Karpas-422 (cell line): ENCODE data around the gene SLITRK2. TPM values are rescaled to one million over a fixed set of nuclear protein-coding genes. Genes with fewer than 3 reads are reported as not detected.
A peak's percentile ranks its signal among the peaks of the same experiment; 100 is the strongest.

ENCODE experiments used
- DNase-seq: peaks from one replicate; pipeline ENCODE4 v3.0.0-alpha.2; 2015
- H2AFZ ChIP-seq: fragments of 200-600 bp; sonication (generic); 2 replicates; pipeline ENCODE4 v1.6.1; 2014; ENCODE audit warnings: antibody characterized with exemption, low read length, mixed read lengths
- H3K27ac ChIP-seq: fragments of 200-600 bp; sonication (generic); 2 replicates; pipeline ENCODE4 v1.5.1; 2014; ENCODE audit warnings: mild to moderate bottlenecking, low read length, moderate library complexity
- H3K27me3 ChIP-seq: fragments of 200-600 bp; sonication (generic); 2 replicates; pipeline ENCODE4 v1.6.1; 2014; ENCODE audit warnings: low read length, mixed read lengths
- H3K36me3 ChIP-seq: fragments of 200-600 bp; sonication (generic); 2 replicates; pipeline ENCODE4 v1.6.1; 2014; ENCODE audit warnings: low read length, mixed read lengths; ENCODE audit not compliant: insufficient read depth
- H3K4me1 ChIP-seq: fragments of 200-600 bp; sonication (generic); 2 replicates; pipeline ENCODE4 v1.6.1; 2014; ENCODE audit warnings: mild to moderate bottlenecking, low read length, mixed read lengths
- H3K4me2 ChIP-seq: fragments of 200-600 bp; sonication (generic); 2 replicates; pipeline ENCODE4 v1.6.1; 2014; ENCODE audit warnings: low read length, low read depth, mild to moderate bottlenecking; ENCODE audit not compliant: poor library complexity, severe bottlenecking
- H3K4me3 ChIP-seq: fragments of 200-600 bp; sonication (generic); 2 replicates; pipeline ENCODE4 v1.5.1; 2014; ENCODE audit warnings: mild to moderate bottlenecking, antibody characterized with exemption, low read length, mixed read lengths
- H3K79me2 ChIP-seq: fragments of 200-600 bp; sonication (generic); 2 replicates; pipeline ENCODE4 v1.6.1; 2014; ENCODE audit warnings: mild to moderate bottlenecking, low read length, mixed read lengths
- H3K9ac ChIP-seq: fragments of 200-600 bp; sonication (generic); 2 replicates; pipeline ENCODE4 v1.6.0; 2014; ENCODE audit warnings: low read length
- H3K9me2 ChIP-seq: fragments of 200-600 bp; sonication (generic), shearing (Covaris generic); replicated peaks from 2 replicates; pipeline ENCODE4 v1.6.0; 2014; ENCODE audit warnings: mild to moderate bottlenecking, low read length, moderate library complexity; ENCODE audit not compliant: insufficient read depth
- H3K9me3 ChIP-seq: fragments of 300-700, 200-600 bp; sonication (generic); 2 replicates; pipeline ENCODE4 v1.6.1; 2014; ENCODE audit warnings: low read length, mixed read lengths
- H4K20me1 ChIP-seq: fragments of 200-600 bp; sonication (generic); 2 replicates; pipeline ENCODE4 v1.6.1; 2014; ENCODE audit warnings: mild to moderate bottlenecking, antibody characterized with exemption, low read length, low read depth; ENCODE audit not compliant: insufficient read depth
- total RNA-seq: library from RNA; depleted of rRNA; stranded (reverse); fragments of >200 nt; shearing (Covaris generic); gene quantifications from 2 replicates; pipeline ENCODE4 v1.2.3, GENCODE V29; 2014; ENCODE audit warnings: low replicate concordance

The SLITRK2 gene
- total RNA-seq, 1 experiment from 2014 or later: not detected

GRCh38 chrX:145820825-145821224 lies 3.2 kb downstream of the SLITRK2 start:
- Histone ChIP-seq H3K4me2 (no peak overlapping the region), H3K9me2 (no peaks in the 10 kb centered on the region), H4K20me1 (no peaks in the 10 kb centered on the region), H3K79me2 (no peaks in the 10 kb centered on the region), H3K27me3 (no peaks in the 10 kb centered on the region), H3K4me1 (no peaks in the 10 kb centered on the region), H3K36me3 (no peaks in the 10 kb centered on the region), H3K9ac (no peak overlapping the region), H3K9me3 (no peaks in the 10 kb centered on the region), H3K27ac (no peak overlapping the region), H3K4me3 (no peak overlapping the region), H2AFZ (no peak overlapping the region)
- no peak for DNase-seq

GRCh38 chrX:145821291-145821897 lies 3.8 kb downstream of the SLITRK2 start:
- H3K9me2 ChIP-seq: no peaks in the 10 kb centered on the region
- no peaks in the 10 kb centered on the region for H3K27me3 ChIP-seq
- no peak overlapping the region for H3K27ac ChIP-seq
- no peak overlapping the region for H2AFZ ChIP-seq
- no peaks in the 10 kb centered on the region for H3K4me1 ChIP-seq
- H3K79me2 ChIP-seq: no peaks in the 10 kb centered on the region
- H3K4me2 ChIP-seq: no peak overlapping the region
- no peaks in the 10 kb centered on the region for H4K20me1 ChIP-seq
- no peak for DNase-seq
- H3K36me3 ChIP-seq: no peaks in the 10 kb centered on the region
- no peak overlapping the region for H3K9ac ChIP-seq
- H3K4me3 ChIP-seq: no peak overlapping the region
- no peaks in the 10 kb centered on the region for H3K9me3 ChIP-seq

GRCh38 chrX:145821898-145822571 lies 4.4 kb downstream of the SLITRK2 start:
- no peaks in the 10 kb centered on the region for H3K36me3 ChIP-seq
- no peak overlapping the region for H2AFZ ChIP-seq
- H3K9ac ChIP-seq: no peak overlapping the region
- no peaks in the 10 kb centered on the region for H3K27me3 ChIP-seq
- no peak overlapping the region for H3K4me3 ChIP-seq
- no peaks in the 10 kb centered on the region for H4K20me1 ChIP-seq
- H3K27ac ChIP-seq: no peak overlapping the region
- H3K9me2 ChIP-seq: no peaks in the 10 kb centered on the region
- DNase-seq: no peak
- H3K4me2 ChIP-seq: no peak overlapping the region
- H3K9me3 ChIP-seq: no peaks in the 10 kb centered on the region
- H3K4me1 ChIP-seq: no peaks in the 10 kb centered on the region
- H3K79me2 ChIP-seq: no peaks in the 10 kb centered on the region

GRCh38 chrX:145823132-145823531 lies 5.5 kb downstream of the SLITRK2 start:
- H3K4me2 ChIP-seq: no peak overlapping the region
- no peak overlapping the region for H3K4me3 ChIP-seq
- no peak for DNase-seq
- no peaks in the 10 kb centered on the region for H3K9me3 ChIP-seq
- H3K9ac ChIP-seq: no peak overlapping the region
- no peak overlapping the region for H2AFZ ChIP-seq
- no peaks in the 10 kb centered on the region for H3K79me2 ChIP-seq
- no peaks in the 10 kb centered on the region for H3K4me1 ChIP-seq
- no peaks in the 10 kb centered on the region for H3K36me3 ChIP-seq
- no peaks in the 10 kb centered on the region for H3K27me3 ChIP-seq
- no peaks in the 10 kb centered on the region for H3K9me2 ChIP-seq
- H3K27ac ChIP-seq: no peak overlapping the region
- no peaks in the 10 kb centered on the region for H4K20me1 ChIP-seq

- Histone ChIP-seq H3K9me3 (no peaks in the 10 kb centered on the region), H3K9me2 (no peaks in the 10 kb centered on the region), H3K9ac (no peak overlapping the region), H4K20me1 (no peaks in the 10 kb centered on the region), H3K36me3 (no peaks in the 10 kb centered on the region), H3K27me3 (no peaks in the 10 kb centered on the region), H3K4me3 (no peak overlapping the region), H3K79me2 (no peaks in the 10 kb centered on the region), H3K4me2 (no peak overlapping the region), H3K4me1 (no peaks in the 10 kb centered on the region), H3K27ac (no peak overlapping the region), H2AFZ (no peak overlapping the region)
- peak; percentile 68 for DNase-seq
These were observed 8.3 kb downstream of the SLITRK2 start for GRCh38 chrX:145825896-145826295.

- no peaks in the 10 kb centered on the region for H3K79me2 ChIP-seq
- no peak overlapping the region for H2AFZ ChIP-seq
- H3K36me3 ChIP-seq: no peaks in the 10 kb centered on the region
- H4K20me1 ChIP-seq: no peaks in the 10 kb centered on the region
- no peaks in the 10 kb centered on the region for H3K27me3 ChIP-seq
- no peak overlapping the region for H3K9ac ChIP-seq
- no peak for DNase-seq
- H3K27ac ChIP-seq: no peak overlapping the region
- no peaks in the 10 kb centered on the region for H3K9me3 ChIP-seq
- H3K4me1 ChIP-seq: no peaks in the 10 kb centered on the region
- no peak overlapping the region for H3K4me2 ChIP-seq
- H3K9me2 ChIP-seq: no peaks in the 10 kb centered on the region
- H3K4me3 ChIP-seq: no peak overlapping the region
These were observed 8.8 kb downstream of the SLITRK2 start for GRCh38 chrX:145826466-145826865.

- Histone ChIP-seq H3K9ac (no peak overlapping the region), H2AFZ (no peak overlapping the region), H3K9me3 (no peaks in the 10 kb centered on the region), H3K27ac (no peak overlapping the region), H3K27me3 (no peaks in the 10 kb centered on the region), H3K4me2 (no peak overlapping the region), H3K4me1 (no peaks in the 10 kb centered on the region), H3K36me3 (no peaks in the 10 kb centered on the region), H3K79me2 (no peaks in the 10 kb centered on the region), H3K9me2 (no peaks in the 10 kb centered on the region), H4K20me1 (no peaks in the 10 kb centered on the region), H3K4me3 (no peak overlapping the region)
- no peak for DNase-seq
These were observed 15.2 kb downstream of the SLITRK2 start for GRCh38 chrX:145832796-145833195.

GRCh38 chrX:145840531-145840930 lies 22.9 kb downstream of the SLITRK2 start:
- Histone ChIP-seq H3K79me2 (no peaks in the 10 kb centered on the region), H3K4me3 (no peak overlapping the region), H3K27me3 (no peaks in the 10 kb centered on the region), H3K9me2 (no peaks in the 10 kb centered on the region), H3K27ac (no peak overlapping the region), H3K9ac (no peak overlapping the region), H3K4me1 (no peaks in the 10 kb centered on the region), H3K9me3 (no peaks in the 10 kb centered on the region), H3K36me3 (no peaks in the 10 kb centered on the region), H2AFZ (no peak overlapping the region), H4K20me1 (no peaks in the 10 kb centered on the region), H3K4me2 (no peak overlapping the region)
- no peak for DNase-seq
